Measurements from ENCODE around the gene DNAH3. TPM values are rescaled to one million over a fixed set of nuclear protein-coding genes. Genes with fewer than 3 reads are reported as not detected.

DNAH3 gene
- total and polyA plus RNA-seq, 2 of the 8 experiments (the other 6 are each of a cell fraction or from before 2014, with no cell fraction given) = 0.57 to 0.71 TPM

DNA sequence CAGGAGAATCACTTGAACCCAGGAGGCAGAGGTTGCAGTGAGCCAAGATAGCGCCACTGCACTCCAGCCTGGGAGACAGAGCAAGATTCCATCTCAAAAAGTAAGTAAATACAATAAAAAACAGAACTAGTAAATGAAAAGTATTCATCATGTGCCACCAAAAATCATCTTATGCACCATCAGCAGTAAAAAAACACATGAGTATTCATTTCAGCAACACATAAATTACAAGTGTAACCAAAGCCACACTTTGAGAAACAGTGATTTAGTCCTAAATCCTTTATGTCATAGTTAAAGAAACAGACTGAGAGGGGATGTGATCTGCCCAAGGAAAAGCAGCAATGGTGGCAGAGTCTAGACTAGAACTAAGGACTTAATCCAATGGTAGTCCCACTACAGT lies 263.4 kb downstream of the DNAH3 start (continued):
- TF ChIP-seq, protein P1, sequence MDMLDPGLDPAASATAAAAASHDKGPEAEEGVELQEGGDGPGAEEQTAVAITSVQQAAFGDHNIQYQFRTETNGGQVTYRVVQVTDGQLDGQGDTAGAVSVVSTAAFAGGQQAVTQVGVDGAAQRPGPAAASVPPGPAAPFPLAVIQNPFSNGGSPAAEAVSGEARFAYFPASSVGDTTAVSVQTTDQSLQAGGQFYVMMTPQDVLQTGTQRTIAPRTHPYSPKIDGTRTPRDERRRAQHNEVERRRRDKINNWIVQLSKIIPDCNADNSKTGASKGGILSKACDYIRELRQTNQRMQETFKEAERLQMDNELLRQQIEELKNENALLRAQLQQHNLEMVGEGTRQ (IDR thresholded peaks at IDR 0.05; ENCODE audit: low read length) = no peak
- TF ChIP-seq TAF1 (IDR thresholded peaks at IDR 0.05; ENCODE audit: low read depth, low read length) (no peak), NANOG (IDR thresholded peaks at IDR 0.05; ENCODE audit: insufficient read depth, low read depth, low read length, poor library complexity, severe bottlenecking) (no peak), SIN3A (conservative IDR thresholded peaks at IDR 0.05 in 1 of 2, IDR thresholded peaks at IDR 0.05 in 1 of 2; ENCODE audit: low read depth in 1 of 2, low read length in 2 of 2) (no peak), JUND (IDR thresholded peaks at IDR 0.05; ENCODE audit: low read length) (no peak), TBP (IDR thresholded peaks at IDR 0.05; ENCODE audit: low read depth, low read length) (no peak), SIRT6 (IDR thresholded peaks at IDR 0.05; ENCODE audit: low read length) (no peak)
- TF ChIP-seq, protein P2, sequence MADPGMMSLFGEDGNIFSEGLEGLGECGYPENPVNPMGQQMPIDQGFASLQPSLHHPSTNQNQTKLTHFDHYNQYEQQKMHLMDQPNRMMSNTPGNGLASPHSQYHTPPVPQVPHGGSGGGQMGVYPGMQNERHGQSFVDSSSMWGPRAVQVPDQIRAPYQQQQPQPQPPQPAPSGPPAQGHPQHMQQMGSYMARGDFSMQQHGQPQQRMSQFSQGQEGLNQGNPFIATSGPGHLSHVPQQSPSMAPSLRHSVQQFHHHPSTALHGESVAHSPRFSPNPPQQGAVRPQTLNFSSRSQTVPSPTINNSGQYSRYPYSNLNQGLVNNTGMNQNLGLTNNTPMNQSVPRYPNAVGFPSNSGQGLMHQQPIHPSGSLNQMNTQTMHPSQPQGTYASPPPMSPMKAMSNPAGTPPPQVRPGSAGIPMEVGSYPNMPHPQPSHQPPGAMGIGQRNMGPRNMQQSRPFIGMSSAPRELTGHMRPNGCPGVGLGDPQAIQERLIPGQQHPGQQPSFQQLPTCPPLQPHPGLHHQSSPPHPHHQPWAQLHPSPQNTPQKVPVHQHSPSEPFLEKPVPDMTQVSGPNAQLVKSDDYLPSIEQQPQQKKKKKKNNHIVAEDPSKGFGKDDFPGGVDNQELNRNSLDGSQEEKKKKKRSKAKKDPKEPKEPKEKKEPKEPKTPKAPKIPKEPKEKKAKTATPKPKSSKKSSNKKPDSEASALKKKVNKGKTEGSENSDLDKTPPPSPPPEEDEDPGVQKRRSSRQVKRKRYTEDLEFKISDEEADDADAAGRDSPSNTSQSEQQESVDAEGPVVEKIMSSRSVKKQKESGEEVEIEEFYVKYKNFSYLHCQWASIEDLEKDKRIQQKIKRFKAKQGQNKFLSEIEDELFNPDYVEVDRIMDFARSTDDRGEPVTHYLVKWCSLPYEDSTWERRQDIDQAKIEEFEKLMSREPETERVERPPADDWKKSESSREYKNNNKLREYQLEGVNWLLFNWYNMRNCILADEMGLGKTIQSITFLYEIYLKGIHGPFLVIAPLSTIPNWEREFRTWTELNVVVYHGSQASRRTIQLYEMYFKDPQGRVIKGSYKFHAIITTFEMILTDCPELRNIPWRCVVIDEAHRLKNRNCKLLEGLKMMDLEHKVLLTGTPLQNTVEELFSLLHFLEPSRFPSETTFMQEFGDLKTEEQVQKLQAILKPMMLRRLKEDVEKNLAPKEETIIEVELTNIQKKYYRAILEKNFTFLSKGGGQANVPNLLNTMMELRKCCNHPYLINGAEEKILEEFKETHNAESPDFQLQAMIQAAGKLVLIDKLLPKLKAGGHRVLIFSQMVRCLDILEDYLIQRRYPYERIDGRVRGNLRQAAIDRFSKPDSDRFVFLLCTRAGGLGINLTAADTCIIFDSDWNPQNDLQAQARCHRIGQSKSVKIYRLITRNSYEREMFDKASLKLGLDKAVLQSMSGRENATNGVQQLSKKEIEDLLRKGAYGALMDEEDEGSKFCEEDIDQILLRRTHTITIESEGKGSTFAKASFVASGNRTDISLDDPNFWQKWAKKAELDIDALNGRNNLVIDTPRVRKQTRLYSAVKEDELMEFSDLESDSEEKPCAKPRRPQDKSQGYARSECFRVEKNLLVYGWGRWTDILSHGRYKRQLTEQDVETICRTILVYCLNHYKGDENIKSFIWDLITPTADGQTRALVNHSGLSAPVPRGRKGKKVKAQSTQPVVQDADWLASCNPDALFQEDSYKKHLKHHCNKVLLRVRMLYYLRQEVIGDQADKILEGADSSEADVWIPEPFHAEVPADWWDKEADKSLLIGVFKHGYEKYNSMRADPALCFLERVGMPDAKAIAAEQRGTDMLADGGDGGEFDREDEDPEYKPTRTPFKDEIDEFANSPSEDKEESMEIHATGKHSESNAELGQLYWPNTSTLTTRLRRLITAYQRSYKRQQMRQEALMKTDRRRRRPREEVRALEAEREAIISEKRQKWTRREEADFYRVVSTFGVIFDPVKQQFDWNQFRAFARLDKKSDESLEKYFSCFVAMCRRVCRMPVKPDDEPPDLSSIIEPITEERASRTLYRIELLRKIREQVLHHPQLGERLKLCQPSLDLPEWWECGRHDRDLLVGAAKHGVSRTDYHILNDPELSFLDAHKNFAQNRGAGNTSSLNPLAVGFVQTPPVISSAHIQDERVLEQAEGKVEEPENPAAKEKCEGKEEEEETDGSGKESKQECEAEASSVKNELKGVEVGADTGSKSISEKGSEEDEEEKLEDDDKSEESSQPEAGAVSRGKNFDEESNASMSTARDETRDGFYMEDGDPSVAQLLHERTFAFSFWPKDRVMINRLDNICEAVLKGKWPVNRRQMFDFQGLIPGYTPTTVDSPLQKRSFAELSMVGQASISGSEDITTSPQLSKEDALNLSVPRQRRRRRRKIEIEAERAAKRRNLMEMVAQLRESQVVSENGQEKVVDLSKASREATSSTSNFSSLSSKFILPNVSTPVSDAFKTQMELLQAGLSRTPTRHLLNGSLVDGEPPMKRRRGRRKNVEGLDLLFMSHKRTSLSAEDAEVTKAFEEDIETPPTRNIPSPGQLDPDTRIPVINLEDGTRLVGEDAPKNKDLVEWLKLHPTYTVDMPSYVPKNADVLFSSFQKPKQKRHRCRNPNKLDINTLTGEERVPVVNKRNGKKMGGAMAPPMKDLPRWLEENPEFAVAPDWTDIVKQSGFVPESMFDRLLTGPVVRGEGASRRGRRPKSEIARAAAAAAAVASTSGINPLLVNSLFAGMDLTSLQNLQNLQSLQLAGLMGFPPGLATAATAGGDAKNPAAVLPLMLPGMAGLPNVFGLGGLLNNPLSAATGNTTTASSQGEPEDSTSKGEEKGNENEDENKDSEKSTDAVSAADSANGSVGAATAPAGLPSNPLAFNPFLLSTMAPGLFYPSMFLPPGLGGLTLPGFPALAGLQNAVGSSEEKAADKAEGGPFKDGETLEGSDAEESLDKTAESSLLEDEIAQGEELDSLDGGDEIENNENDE (IDR thresholded peaks at IDR 0.05; ENCODE audit: insufficient replicate concordance, low read length) = no peak

Measured in H1 (cell line).